GM23338 (cell line): ENCODE measurements around the gene DDN. TPM values are rescaled to one million over a fixed set of nuclear protein-coding genes. Genes with fewer than 3 reads are reported as not detected.

Experiments used
- ATAC-seq: fragments of 200-7000 bp; cut with Tn5 transposase; 3 replicates; pipeline ENCODE4 v1.9.1; 2020
- DNase-seq: peaks from one replicate; pipeline ENCODE4 v3.0.0-alpha.2; 2015; ENCODE audit warnings: low spot score
- H2AFZ ChIP-seq: fragments of 200-600 bp; sonication (generic); 2 replicates; pipeline ENCODE4 v1.8.0; 2016; ENCODE audit warnings: antibody characterized with exemption, mild to moderate bottlenecking, moderate library complexity
- H3F3A ChIP-seq: fragments of 200-600 bp; sonication (generic); replicated peaks from 2 replicates; pipeline ENCODE4 v1.8.0; 2017; ENCODE audit warnings: antibody characterized with exemption, mixed run types, low read depth
- H3K27ac ChIP-seq: fragments of 200-600 bp; sonication (generic); 2 replicates; pipeline ENCODE4 v1.6.1; 2016; ENCODE audit warnings: low read depth
- H3K27me3 ChIP-seq: fragments of 200-600 bp; sonication (generic); 2 replicates; pipeline ENCODE4 v1.8.0; 2016; ENCODE audit warnings: mild to moderate bottlenecking, mixed run types, moderate library complexity; ENCODE audit not compliant: insufficient read depth
- H3K36me3 ChIP-seq: fragments of 200-600 bp; sonication (generic); 2 replicates; pipeline ENCODE4 v1.8.0; 2016; ENCODE audit warnings: mild to moderate bottlenecking; ENCODE audit not compliant: insufficient read depth
- H3K4me1 ChIP-seq: fragments of 200-600 bp; sonication (generic); 2 replicates; pipeline ENCODE4 v1.8.0; 2016; ENCODE audit warnings: mild to moderate bottlenecking, moderate library complexity; ENCODE audit not compliant: insufficient read depth
- H3K4me2 ChIP-seq: fragments of 200-600 bp; sonication (generic); 2 replicates; pipeline ENCODE4 v1.7.1; 2017; ENCODE audit warnings: mixed run types
- H3K4me3 ChIP-seq: fragments of 200-600 bp; sonication (generic); 2 replicates; pipeline ENCODE4 v1.6.1; 2016; ENCODE audit warnings: mixed run types
- H3K79me2 ChIP-seq: fragments of 200-600 bp; sonication (generic); replicated peaks from 2 replicates; pipeline ENCODE4 v1.8.0; 2017; ENCODE audit warnings: mild to moderate bottlenecking; ENCODE audit not compliant: insufficient read depth
- H3K9me2 ChIP-seq: fragments of 200-600 bp; sonication (generic); 2 replicates; pipeline ENCODE4 v1.8.0; 2017; ENCODE audit not compliant: insufficient read depth
- H4K20me1 ChIP-seq: fragments of 200-600 bp; sonication (generic); replicated peaks from 2 replicates; pipeline ENCODE4 v1.8.0; 2017; ENCODE audit warnings: mild to moderate bottlenecking; ENCODE audit not compliant: insufficient read depth
- H3K27ac Mint-ChIP-seq: 2 replicates; pipeline ENCODE4 v1.8.0; 2020; ENCODE audit warnings: inconsistent platforms, mild to moderate bottlenecking, moderate library complexity, mixed read lengths
- H3K27me3 Mint-ChIP-seq: 3 replicates; pipeline ENCODE4 v1.8.0; 2022; ENCODE audit warnings: low read depth, mild to moderate bottlenecking, moderate library complexity, mixed read lengths, inconsistent platforms; ENCODE audit not compliant: insufficient read depth, poor library complexity
- H3K36me3 Mint-ChIP-seq: 3 replicates; pipeline ENCODE4 v1.8.0; 2021; ENCODE audit warnings: low read depth, mild to moderate bottlenecking, inconsistent platforms, moderate library complexity, mixed read lengths
- H3K4me1 Mint-ChIP-seq: 3 replicates; pipeline ENCODE4 v1.8.0; 2020; ENCODE audit warnings: mild to moderate bottlenecking, inconsistent platforms, mixed read lengths
- H3K4me3 Mint-ChIP-seq: 3 replicates; pipeline ENCODE4 v1.8.0; 2021; ENCODE audit warnings: moderate library complexity, mild to moderate bottlenecking, inconsistent platforms, mixed read lengths
- H3K9me3 Mint-ChIP-seq: 3 replicates; pipeline ENCODE4 v1.8.0; 2020; ENCODE audit warnings: moderate library complexity, mild to moderate bottlenecking, inconsistent platforms, mixed read lengths
- CTCF ChIP-seq, 2 experiments: fragments of 200-600 bp in 1 of 2; sonication (generic) in 1 of 2; conservative IDR thresholded peaks; 2 replicates each; pipeline versions ENCODE4 v1.5.1 to v1.6.1; 2016 to 2017; ENCODE audit warnings: antibody characterized with exemption in 2 of 2, low read depth in 2 of 2, mild to moderate bottlenecking in 2 of 2, moderate library complexity in 1 of 2
- EZH2 ChIP-seq: fragments of 200-600 bp; sonication (generic); IDR thresholded peaks from one replicate; pipeline ENCODE4 v1.8.0; 2017; ENCODE audit warnings: antibody characterized with exemption, mild to moderate bottlenecking, low read depth; ENCODE audit not compliant: unreplicated experiment
- ZNF331 ChIP-seq: fragments of 250-450 bp; sonication (Bioruptor Pico); IDR thresholded peaks from 2 replicates; pipeline ENCODE4 v1.5.0; 2020; ENCODE audit warnings: low read depth, mild to moderate bottlenecking, moderate library complexity
- ZNF462 ChIP-seq: fragments of 250-450 bp; sonication (Bioruptor Pico); IDR thresholded peaks from 2 replicates; pipeline ENCODE4 v1.5.0; 2020; ENCODE audit warnings: mild to moderate bottlenecking, moderate library complexity
- polyA plus RNA-seq: library from polyadenylated mRNA; unstranded; fragments of >200 nt; fragmentation: Nextera tagmentation; extraction: Ambion mirVana; gene quantifications from 2 replicates; pipeline ENCODE4 v1.2.1, GENCODE V29; 2016
- total RNA-seq: library from RNA; depleted of rRNA; stranded (reverse); fragments of >200 nt; shearing (Covaris generic); gene quantifications from 2 replicates; pipeline ENCODE4 v1.2.3, GENCODE V29; 2014

Gene DDN
- total and polyA plus RNA-seq, 2 experiments from 2014 or later: 0.10 TPM; not detected in 1

GRCh38 chr12:48982397-48983080 is 16.6 kb downstream of the DDN start:
- Mint-ChIP-seq H3K4me1 (peaks cover 37% of the 10 kb centered on the region), H3K9me3 (no peaks in the 10 kb centered on the region; the same call in 2 of the 3 replicates), H3K27ac (no peak overlapping the region), H3K27me3 (peaks cover 93% of the 10 kb centered on the region), H3K36me3 (no peaks in the 10 kb centered on the region), H3K4me3 (peak overlapping the region; percentile 69; the same call in 2 of the 3 replicates)
- TF ChIP-seq EZH2: peak; percentile 63
- no peak for TF ChIP-seq CTCF (conservative IDR thresholded peaks at IDR 0.05; ENCODE audit: low read depth in 2 of 2)
- H3K27ac ChIP-seq: no peak overlapping the region
- H2AFZ ChIP-seq: no peak overlapping the region
- H3K79me2 ChIP-seq: no peaks in the 10 kb centered on the region
- H3K4me1 ChIP-seq: peaks cover 21% of the 10 kb centered on the region; the same call in 1 of the 2 replicates
- no peak for DNase-seq
- no peak overlapping the region for H3K4me2 ChIP-seq
- H3K9me2 ChIP-seq: no peaks in the 10 kb centered on the region
- no peaks in the 10 kb centered on the region for H3K36me3 ChIP-seq
- H4K20me1 ChIP-seq: peaks cover 9% of the 10 kb centered on the region; the same call in 1 of the 2 replicates
- H3K4me3 ChIP-seq: no peak overlapping the region
- peaks cover 4% of the 10 kb centered on the region; the same call in 1 of the 2 replicates for H3F3A ChIP-seq
- ATAC-seq: no peak
- H3K27me3 ChIP-seq: peaks cover 100% of the 10 kb centered on the region

DNA sequence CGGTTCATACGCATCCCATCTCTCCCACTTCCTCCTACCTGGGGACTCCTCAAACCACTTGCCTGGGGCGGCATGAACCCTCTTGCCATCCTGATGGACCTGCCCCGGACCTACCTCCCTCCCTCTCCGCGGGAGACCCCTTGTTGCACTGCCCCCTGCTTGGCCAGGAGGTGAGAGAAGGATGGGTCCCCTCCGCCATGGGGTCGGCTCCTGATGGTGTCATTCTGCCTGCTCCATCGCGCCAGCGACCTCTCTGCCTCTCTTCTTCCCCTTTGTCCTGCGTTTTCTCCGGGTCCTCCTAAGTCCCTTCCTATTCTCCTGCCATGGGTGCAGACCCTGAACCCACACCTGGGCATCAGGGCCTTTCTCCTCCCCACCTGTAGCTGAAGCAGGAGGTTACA is 17.4 kb downstream of the DDN start:
- H3K9me2 ChIP-seq: no peaks in the 10 kb centered on the region
- TF ChIP-seq ZNF331: no peak
- peak; percentile 96 for TF ChIP-seq EZH2
- DNase-seq (no peak), ATAC-seq (no peak)
- Mint-ChIP-seq H3K27ac (no peak overlapping the region), H3K4me3 (peak overlapping the region; percentile 69), H3K36me3 (no peaks in the 10 kb centered on the region), H3K9me3 (no peaks in the 10 kb centered on the region; the same call in 2 of the 3 replicates), H3K4me1 (peaks cover 39% of the 10 kb centered on the region), H3K27me3 (peaks cover 94% of the 10 kb centered on the region)
- peak overlapping the region; percentile 94; the same call in 1 of the 2 replicates for H2AFZ ChIP-seq
- no peaks in the 10 kb centered on the region for H3K79me2 ChIP-seq
- peaks cover 100% of the 10 kb centered on the region for H3K27me3 ChIP-seq
- peak overlapping the region; percentile 88; the same call in 1 of the 2 replicates for H3K4me2 ChIP-seq
- H3K36me3 ChIP-seq: no peaks in the 10 kb centered on the region
- peaks cover 12% of the 10 kb centered on the region; the same call in 1 of the 2 replicates for H3F3A ChIP-seq
- peaks cover 16% of the 10 kb centered on the region for H4K20me1 ChIP-seq
- no peak overlapping the region for H3K27ac ChIP-seq
- H3K4me1 ChIP-seq: peaks cover 21% of the 10 kb centered on the region; the same call in 1 of the 2 replicates
- H3K4me3 ChIP-seq: peak overlapping the region; percentile 59

- Histone ChIP-seq H3K9me2 (no peaks in the 10 kb centered on the region), H3K4me2 (peak overlapping the region; percentile 88), H3K36me3 (no peaks in the 10 kb centered on the region), H3F3A (peaks cover 12% of the 10 kb centered on the region; the same call in 1 of the 2 replicates), H3K27me3 (peaks cover 100% of the 10 kb centered on the region), H4K20me1 (peaks cover 17% of the 10 kb centered on the region), H3K79me2 (no peaks in the 10 kb centered on the region), H2AFZ (peak overlapping the region; percentile 94), H3K27ac (no peak overlapping the region), H3K4me1 (peaks cover 21% of the 10 kb centered on the region; the same call in 1 of the 2 replicates), H3K4me3 (peak overlapping the region; percentile 59)
- Mint-ChIP-seq H3K4me3 (peak overlapping the region; percentile 69), H3K36me3 (no peaks in the 10 kb centered on the region), H3K4me1 (peaks cover 39% of the 10 kb centered on the region), H3K9me3 (no peaks in the 10 kb centered on the region; the same call in 2 of the 3 replicates), H3K27ac (no peak overlapping the region), H3K27me3 (peaks cover 98% of the 10 kb centered on the region)
- ATAC-seq: peak; percentile 53
- DNase-seq: peak; percentile 67
- TF ChIP-seq ZNF462 (CRISPR knock-in tag): no peak
These were observed 18.0 kb downstream of the DDN start for GRCh38 chr12:48980953-48981756.
